ENCODE results near the gene ROR2.

The ROR2 gene

GRCh38 chr9:91784673-91785446 lies 165.2 kb downstream of the ROR2 start:
- no peak overlapping the region for H3K4me3 ChIP-seq (replicated peaks; ENCODE audit: low read depth, low read length)
- no peak for DNase-seq (ENCODE audit: low read depth)
- TF ChIP-seq CTCF (IDR thresholded peaks at IDR 0.05; ENCODE audit: low read length, missing control alignments): no peak

- H3K4me3 ChIP-seq (replicated peaks; ENCODE audit: low read depth, low read length): no peak overlapping the region
- DNase-seq (ENCODE audit: low read depth): no peak
- TF ChIP-seq CTCF (IDR thresholded peaks at IDR 0.05; ENCODE audit: low read length, missing control alignments): no peak
Observed at GRCh38 chr9:91783876-91784672, 166.0 kb downstream of the ROR2 start.

GRCh38 chr9:91783411-91783810 lies 166.6 kb downstream of the ROR2 start:
- no peak for TF ChIP-seq CTCF (IDR thresholded peaks at IDR 0.05; ENCODE audit: low read length, missing control alignments)
- DNase-seq (ENCODE audit: low read depth): no peak
- no peak overlapping the region for H3K4me3 ChIP-seq (replicated peaks; ENCODE audit: low read depth, low read length)

- no peak for TF ChIP-seq CTCF (IDR thresholded peaks at IDR 0.05; ENCODE audit: low read length, missing control alignments)
- DNase-seq (ENCODE audit: low read depth): no peak
Observed at GRCh38 chr9:91782708-91783214, 167.3 kb downstream of the ROR2 start.

GRCh38 chr9:91781906-91782305 lies 168.1 kb downstream of the ROR2 start:
- H3K4me3 ChIP-seq (replicated peaks; ENCODE audit: low read depth, low read length): no peak overlapping the region
- no peak for DNase-seq (ENCODE audit: low read depth)
- TF ChIP-seq CTCF (IDR thresholded peaks at IDR 0.05; ENCODE audit: low read length, missing control alignments): no peak

More at GRCh38 chr9:91782708-91783214, 167.3 kb downstream of the ROR2 start:
- H3K4me3 ChIP-seq (replicated peaks; ENCODE audit: low read depth, low read length): no peak overlapping the region

- TF ChIP-seq CTCF (IDR thresholded peaks at IDR 0.05; ENCODE audit: low read length, missing control alignments): no peak
- no peak for DNase-seq (ENCODE audit: low read depth)
- no peak overlapping the region for H3K4me3 ChIP-seq (replicated peaks; ENCODE audit: low read depth, low read length)
Observed at GRCh38 chr9:91781116-91781515, 168.9 kb downstream of the ROR2 start.

All from fibroblast of pulmonary artery (primary cell).